Left cardiac atrium (tissue), 4 donors: ENCODE measurements around the gene AKR1B1. TPM values are rescaled to one million over a fixed set of nuclear protein-coding genes. Genes with fewer than 3 reads are reported as not detected.
"Not testable (repeated sequence)": the region's sequence is repeated elsewhere in the genome, so short reads cannot be mapped to it uniquely, and the experiment has no call there.

Source experiments
- ATAC-seq, 2 donors: fragments of 200-7000 bp; cut with Tn5 transposase; one replicate each; pipeline ENCODE4 v1.9.1; 2020; ENCODE audit warnings: mild to moderate bottlenecking in 2 of 2, moderate library complexity in 2 of 2
- DNase-seq: peaks from one replicate; pipeline ENCODE4 v3.0.0-alpha.2; 2020
- intact Hi-C, 2 donors: fragments of 100-400 bp; cut with DNase I; formaldehyde crosslinking; loops; one replicate each; pipeline versions ENCODE4 v1.14.1 to v1.15.1; 2022 to 2023
- long read RNA-seq: library from polyadenylated mRNA; unstranded; transcript quantifications from one replicate; pipeline ENCODE4 v2.0.0, GENCODE V29; 2021
- total RNA-seq, 2 donors: library from RNA; stranded (reverse); fragmentation: NEBNext Ultra II Directional; extraction: Animal tissue kit (Norgen Biotek cat#: 25700); gene quantifications; one replicate each; pipeline ENCODE4 v1.2.1, GENCODE V29; 2021
- donor health status: DM: no; HTN: yes; CAD: no.
- donor health status: DM: no; HTN: yes; CAD: no; lungs with severe emphysema.
- donor health status: DM: yes; HTN: yes; CAD: no.
- donor health status: Dilated cardiomyopathy.

Gene AKR1B1
- total RNA-seq = 100 to 1,000 TPM; 294 to 391 TPM
- long read RNA-seq, transcript AKR1B1-201 (10 exons, 1,409 nt) = major isoform, 317 of 353 reads
- long read RNA-seq, partial matches to known transcripts = 26 of 353 reads
- long read RNA-seq, other reads (novel, unspliced or antisense) = 9 of 353 reads

- intact Hi-C loops = no loop called here
- ATAC-seq (peak; percentile 98), DNase-seq (peak; percentile 95)
Measured at GRCh38 chr7:134458806-134459698, at the start of gene AKR1B1. AKR1B1 (minus strand) TSS chr7:134459100; CDS start chr7:134459062, 38 bp downstream.

GRCh38 chr7:134505856-134506255 is 47.0 kb upstream of the AKR1B1 start:
- intact Hi-C loops = no loop called here
- DNase-seq (no peak), ATAC-seq (no peak)

DNA sequence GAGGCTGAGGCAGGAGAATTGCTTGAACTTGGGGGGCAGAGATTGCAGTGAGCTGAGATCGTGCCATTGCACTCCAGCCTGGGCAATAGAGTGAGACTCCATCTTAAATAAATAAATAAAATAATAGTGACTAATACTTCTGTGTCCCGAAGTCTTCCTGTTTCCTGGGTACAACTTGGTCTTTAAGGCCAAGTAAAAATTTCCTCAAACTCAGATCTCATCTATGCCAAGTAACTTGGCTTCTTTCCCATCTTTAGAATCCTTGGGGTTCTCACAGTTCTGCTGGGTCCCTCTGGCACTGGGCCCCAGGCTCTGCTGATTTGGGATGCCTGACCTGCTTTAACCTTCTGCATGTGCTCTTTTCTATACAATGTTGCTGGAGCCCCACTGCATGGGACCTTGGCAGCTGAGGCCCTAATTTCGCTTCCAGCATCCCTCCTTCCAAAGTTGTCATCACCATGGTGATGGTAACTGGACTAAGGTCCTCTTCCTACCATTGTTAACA is 45.8 kb upstream of the AKR1B1 start:
- DNase-seq = no peak
- intact Hi-C loops = no loop called here

GRCh38 chr7:134502463-134503371 is 43.8 kb upstream of the AKR1B1 start:
- DNase-seq (peak; percentile 52), ATAC-seq (peak; percentile 75 to 76)
- intact Hi-C loops = no loop called here

More for the DNA sequence above, 45.8 kb upstream of the AKR1B1 start:
- ATAC-seq = no peak

- no peak for ATAC-seq
- no peak for DNase-seq
- intact Hi-C loops = no loop called here
Measured at GRCh38 chr7:134500982-134501381, 42.1 kb upstream of the AKR1B1 start.

DNA sequence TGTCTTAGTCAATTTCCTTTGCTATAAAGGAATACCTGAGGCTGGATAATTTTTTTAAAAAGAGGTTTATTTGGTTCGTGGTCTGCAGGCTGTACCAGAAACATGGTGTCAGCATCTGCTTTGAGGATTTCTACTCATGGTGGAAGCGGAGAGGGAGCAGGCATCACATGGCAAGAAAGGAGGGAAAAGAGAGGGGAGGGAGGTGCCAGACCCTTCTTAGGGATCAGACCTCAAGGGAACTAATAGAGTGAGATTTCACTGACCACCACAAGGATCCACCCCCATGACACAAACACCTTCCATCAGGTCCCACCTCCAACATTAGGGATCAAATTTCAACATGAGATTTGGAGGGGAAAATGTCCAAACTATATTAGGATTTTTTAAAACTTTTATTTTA is 41.5 kb upstream of the AKR1B1 start:
- ATAC-seq (no peak), DNase-seq (no peak)
- intact Hi-C loops = no loop called here

DNA sequence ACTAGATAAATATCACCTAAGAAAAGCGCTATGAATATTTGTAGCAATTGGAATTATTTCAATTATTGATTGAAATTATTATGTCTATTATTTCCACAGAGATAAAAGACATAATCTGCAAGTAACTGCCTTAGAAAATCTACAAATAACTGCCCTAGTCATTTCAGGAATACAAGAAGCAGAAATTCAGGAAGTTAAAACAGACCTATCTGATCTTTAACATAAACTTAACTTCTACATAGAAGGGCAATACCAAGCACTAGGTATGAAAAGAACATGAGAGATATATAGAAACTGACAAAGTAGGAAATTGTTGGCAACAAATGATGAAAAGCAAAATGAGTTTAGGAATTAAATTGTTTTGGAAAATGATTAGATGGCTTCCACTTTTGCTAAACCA is 36.6 kb upstream of the AKR1B1 start:
- intact Hi-C loops = no loop called here
- no peak for ATAC-seq
- no peak for DNase-seq

- DNase-seq (no peak), ATAC-seq (no peak)
- intact Hi-C loops = no loop called here
Measured at GRCh38 chr7:134493091-134493490, 34.2 kb upstream of the AKR1B1 start.

- DNase-seq = not testable (repeated sequence)
Measured at GRCh38 chr7:134487721-134488120, 28.8 kb upstream of the AKR1B1 start.

DNA sequence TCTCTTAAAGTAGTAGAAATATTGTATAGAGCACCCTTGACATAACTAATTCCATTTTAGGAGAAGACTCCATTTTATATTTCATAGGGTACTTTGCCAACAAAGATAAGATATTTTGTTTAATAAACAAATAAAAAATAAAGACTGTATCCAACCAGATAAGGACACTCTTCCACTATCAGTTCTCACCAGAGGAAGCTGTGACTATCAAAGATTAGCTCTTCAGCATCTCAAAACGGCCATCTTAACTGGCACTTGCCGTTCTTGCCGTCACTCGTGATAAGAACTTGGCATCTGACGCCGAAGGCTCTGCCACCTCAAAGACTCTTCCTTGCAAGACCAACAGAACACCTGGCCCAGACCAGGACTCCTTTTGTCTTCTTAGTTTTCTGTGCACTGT is 26.3 kb upstream of the AKR1B1 start:
- no peak for DNase-seq
- no peak for ATAC-seq
- intact Hi-C loops = no loop called here

More at GRCh38 chr7:134487721-134488120, 28.8 kb upstream of the AKR1B1 start:
- ATAC-seq, intact Hi-C loops: not testable (repeated sequence)

GRCh38 chr7:134483296-134483695 is 24.4 kb upstream of the AKR1B1 start:
- no peak for DNase-seq
- intact Hi-C loops = no loop called here
- no peak for ATAC-seq

DNA sequence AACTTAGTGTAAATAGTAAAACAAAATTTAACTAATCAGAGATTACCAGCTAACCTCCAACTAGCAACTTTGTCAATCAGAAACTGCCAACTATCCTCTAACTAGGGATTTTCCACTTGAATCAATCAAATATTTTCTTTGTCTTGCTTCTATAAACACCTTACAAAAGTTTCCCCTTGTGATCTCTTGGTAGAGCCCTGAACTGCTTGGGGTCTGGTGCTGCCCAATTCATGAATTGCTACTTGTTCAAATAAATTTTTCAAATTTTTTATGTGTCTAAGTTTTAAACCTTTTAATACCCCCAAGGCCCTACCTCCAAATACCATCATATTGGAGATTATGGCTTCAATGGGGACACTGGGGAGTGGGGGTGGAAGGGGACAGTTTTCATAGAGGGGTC is 24.0 kb upstream of the AKR1B1 start:
- ATAC-seq = no peak
- intact Hi-C loops = no loop called here
- no peak for DNase-seq

DNA sequence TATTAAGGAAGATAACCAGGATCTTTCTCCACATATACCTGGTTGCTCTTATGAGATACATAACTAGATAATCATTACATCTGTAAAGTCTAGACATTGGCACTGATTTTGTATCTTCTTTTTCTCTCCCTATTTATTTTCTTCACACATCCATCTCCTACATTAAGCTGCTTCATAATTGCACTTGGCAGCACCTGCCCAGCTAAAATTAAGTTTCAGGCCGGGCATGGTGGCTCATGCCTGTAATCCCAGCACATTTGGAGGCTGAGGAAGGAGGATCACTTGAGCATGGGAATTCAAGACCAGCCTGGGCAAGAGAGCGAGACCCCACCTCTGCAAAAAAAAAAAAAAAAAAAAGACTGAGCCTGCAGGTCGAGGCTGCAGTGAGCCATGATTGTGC is 22.3 kb upstream of the AKR1B1 start:
- intact Hi-C loops = no loop called here
- no peak for DNase-seq
- ATAC-seq = peak in 1 of 2 donors; percentile 21

DNA sequence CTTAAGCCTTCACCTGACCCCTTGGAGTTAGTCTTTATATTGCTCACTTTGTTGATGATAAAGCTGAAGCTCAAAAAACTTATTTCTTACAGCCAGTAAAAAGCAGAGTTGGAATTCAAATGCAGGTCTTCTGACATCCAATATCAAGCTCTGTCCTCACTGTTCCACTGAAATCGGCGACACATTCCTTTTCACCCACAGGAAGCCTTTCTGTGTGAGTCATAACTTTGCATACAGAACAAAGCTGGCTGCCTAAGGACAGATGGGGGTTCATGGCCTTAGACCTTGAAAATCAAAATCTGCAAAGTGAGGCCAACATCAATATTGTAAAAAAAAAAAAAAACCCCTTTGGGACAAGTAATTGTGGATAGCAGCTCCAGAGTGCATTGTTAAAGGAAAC is 21.8 kb upstream of the AKR1B1 start:
- intact Hi-C loops = no loop called here
- peak; percentile 83 to 93 for ATAC-seq
- no peak for DNase-seq

DNA sequence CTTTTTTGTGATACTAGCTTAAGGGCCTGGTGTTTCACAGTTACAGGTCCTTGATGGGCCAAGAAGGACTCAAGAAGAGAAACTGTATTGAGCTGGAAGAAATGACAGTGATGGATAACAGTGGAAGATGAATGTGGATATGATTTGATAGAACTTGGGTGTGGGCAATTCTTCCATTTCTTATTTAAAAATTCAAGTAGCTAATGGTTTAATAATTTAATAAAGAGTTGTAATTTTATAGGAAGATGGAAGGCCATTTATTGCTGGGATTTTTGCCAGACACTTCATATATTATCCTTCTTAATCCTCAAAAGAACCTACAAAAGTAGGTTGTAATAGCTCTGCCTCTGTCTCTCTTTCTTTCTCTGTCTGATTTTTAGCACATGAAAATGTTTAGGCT is 21.3 kb upstream of the AKR1B1 start:
- no peak for ATAC-seq
- intact Hi-C loops = no loop called here
- DNase-seq = no peak

DNA sequence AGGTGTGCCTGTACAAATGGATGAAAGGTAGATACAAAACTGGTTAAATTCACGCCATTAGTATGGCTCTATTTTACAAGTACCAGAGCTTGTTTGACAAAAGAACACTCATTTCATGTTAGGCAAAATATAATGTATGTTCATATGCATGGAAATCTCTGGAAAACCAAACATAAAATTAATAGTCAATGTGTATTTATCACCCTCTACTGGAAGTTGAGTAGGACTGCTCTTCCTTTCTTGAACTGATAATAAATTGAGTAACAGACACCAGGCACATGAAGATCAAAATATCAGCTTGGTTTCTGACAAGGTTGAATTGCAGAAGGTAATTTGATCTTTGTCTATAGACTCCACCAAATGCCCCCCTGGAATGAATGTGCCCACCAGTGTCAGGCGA is 19.8 kb upstream of the AKR1B1 start:
- DNase-seq (no peak), ATAC-seq (no peak)
- intact Hi-C loops = no loop called here

DNA sequence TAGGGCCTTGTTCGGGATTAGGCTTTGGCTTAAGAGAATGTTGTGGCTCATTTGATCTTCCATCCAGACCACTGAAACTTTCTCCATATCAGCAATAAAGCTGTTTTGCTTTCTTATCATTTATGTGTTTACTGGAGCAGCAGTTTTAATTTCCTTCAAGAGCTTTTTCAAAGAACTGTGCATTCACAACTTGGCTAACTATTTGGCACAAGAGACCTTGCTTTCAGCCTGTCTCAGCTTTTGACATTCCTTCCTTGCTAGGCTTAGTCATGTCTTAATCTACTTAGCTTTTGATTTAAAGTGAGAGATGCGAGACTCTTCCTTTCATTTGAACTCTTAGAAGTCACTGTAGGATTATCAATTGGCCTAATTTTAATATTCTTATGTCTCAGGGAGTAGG is 19.1 kb upstream of the AKR1B1 start:
- DNase-seq (no peak), ATAC-seq (peak in 1 of 2 donors; percentile 16)
- intact Hi-C loops = no loop called here

DNA sequence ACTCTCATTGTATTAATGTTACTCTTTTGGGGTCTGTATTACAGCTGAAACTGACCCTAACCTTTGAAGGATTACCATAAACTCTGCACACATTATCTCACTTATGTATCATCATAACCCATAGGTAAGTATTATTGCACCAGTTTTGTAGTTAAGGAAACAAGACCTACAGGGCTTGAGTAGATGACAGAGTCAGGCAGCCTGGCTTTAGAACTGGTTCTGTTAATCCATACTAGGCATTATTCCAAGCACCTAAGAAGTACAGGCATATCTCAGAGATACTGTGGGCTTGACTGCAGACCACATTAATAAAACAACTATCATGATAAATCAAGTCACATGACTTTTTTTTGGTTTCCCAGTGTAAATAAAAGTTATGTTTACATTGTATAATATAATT is 17.1 kb upstream of the AKR1B1 start:
- ATAC-seq (no peak), DNase-seq (no peak)
- intact Hi-C loops = no loop called here

- ATAC-seq = no peak
- no peak for DNase-seq
- intact Hi-C loops = no loop called here
Measured at GRCh38 chr7:134474828-134475227, 15.9 kb upstream of the AKR1B1 start.

GRCh38 chr7:134473861-134474291 is 15.0 kb upstream of the AKR1B1 start:
- intact Hi-C loops = no loop called here
- peak in 1 of 2 donors; percentile 57 for ATAC-seq
- no peak for DNase-seq
